Coronary artery (tissue), 2 donors: Measurements from ENCODE around the gene KCNH5.

Experiments used
- DNase-seq: peaks from one replicate; pipeline ENCODE4 v3.0.0-alpha.2; 2017; ENCODE audit warnings: low spot score
- H3K27ac ChIP-seq, 2 donors: fragments of 200-600 bp; sonication (generic); one replicate each; pipeline ENCODE4 v1.5.1; 2016 to 2019
- H3K4me3 ChIP-seq: fragments of 200-600 bp; sonication (generic); 2 replicates; pipeline ENCODE4 v1.5.1; 2016; ENCODE audit warnings: mild to moderate bottlenecking, moderate library complexity
- CTCF ChIP-seq: fragments of 200-600 bp; sonication (generic); IDR thresholded peaks from one replicate; pipeline ENCODE4 v1.5.1; 2019; ENCODE audit warnings: antibody characterized with exemption

KCNH5 gene

DNA sequence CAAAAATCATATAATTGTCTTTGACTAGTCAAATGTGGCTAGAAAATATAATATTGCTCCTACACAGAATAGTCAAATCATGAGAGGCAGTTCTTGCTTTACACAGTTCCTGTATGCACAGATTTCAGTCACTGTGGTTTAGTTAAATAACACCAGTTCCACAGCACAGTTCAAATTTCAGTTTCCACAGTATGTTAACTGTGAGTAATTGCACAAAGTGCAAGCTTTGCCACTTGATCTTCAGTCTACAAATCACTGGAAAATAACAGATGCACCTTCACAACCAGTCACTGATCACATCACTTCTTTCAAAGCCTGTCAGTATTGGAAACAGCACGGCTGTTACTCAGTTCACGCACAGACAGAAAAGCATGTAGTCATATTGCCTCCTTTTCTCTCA lies 38.7 kb downstream of the KCNH5 start:
- H3K4me3 ChIP-seq, result no peak overlapping the region
- no peak for DNase-seq
- TF ChIP-seq CTCF, result no peak

GRCh38 chr14:62994096-62994495 lies 51.2 kb downstream of the KCNH5 start:
- DNase-seq, result no peak
- H3K27ac ChIP-seq, result no peak overlapping the region
- no peak for TF ChIP-seq CTCF
- no peak overlapping the region for H3K4me3 ChIP-seq

More for the DNA sequence above, 38.7 kb downstream of the KCNH5 start:
- no peak overlapping the region for H3K27ac ChIP-seq

GRCh38 chr14:62988967-62989366 lies 56.3 kb downstream of the KCNH5 start:
- no peak for TF ChIP-seq CTCF
- Histone ChIP-seq H3K4me3 (no peak overlapping the region), H3K27ac (no peak overlapping the region)
- DNase-seq, result no peak

DNA sequence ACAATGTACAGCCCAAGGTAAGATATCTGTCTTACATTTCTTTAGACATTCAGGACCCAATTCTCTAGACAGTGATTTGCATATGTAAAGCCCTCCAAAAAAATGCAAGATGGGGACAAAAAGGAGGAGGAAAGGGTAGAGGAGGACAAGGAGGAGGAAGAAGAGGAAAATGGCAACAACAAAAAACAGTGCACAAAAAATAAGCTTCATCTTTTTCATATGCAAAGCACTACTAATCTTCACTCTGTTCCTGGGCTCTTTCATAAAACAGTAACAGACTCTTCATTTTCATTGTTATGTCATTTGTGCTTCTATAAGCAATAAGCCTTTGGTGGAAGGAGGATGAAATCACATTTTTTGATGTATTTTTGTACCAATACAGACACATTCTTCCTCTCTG lies 61.4 kb downstream of the KCNH5 start:
- no peak for TF ChIP-seq CTCF
- Histone ChIP-seq H3K27ac (no peak overlapping the region), H3K4me3 (no peak overlapping the region)
- no peak for DNase-seq

- no peak overlapping the region for H3K27ac ChIP-seq
- H3K4me3 ChIP-seq, result no peak overlapping the region
- DNase-seq, result no peak
- TF ChIP-seq CTCF, result no peak
These were observed 64.6 kb downstream of the KCNH5 start for GRCh38 chr14:62980693-62981092.

DNA sequence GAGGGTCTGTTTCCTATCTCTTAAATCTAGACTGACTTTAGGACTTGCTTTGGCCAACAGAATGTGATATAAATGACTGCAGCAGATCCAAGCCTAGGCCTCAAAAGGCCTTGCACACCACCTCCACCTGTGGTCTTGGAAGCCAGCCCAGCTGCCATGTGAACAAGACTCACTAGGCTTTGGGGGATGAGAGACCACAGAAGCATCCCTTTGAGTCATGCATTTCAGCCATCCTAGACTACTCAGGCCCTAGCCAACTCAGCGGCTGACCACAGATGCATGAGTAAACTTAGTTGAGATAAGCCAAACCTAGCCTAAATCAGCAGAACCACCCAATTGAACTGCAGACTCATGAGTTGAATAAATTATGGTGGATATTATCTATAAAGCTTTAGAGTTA lies 87.7 kb downstream of the KCNH5 start:
- Histone ChIP-seq H3K4me3 (no peak overlapping the region), H3K27ac (no peak overlapping the region)
- no peak for DNase-seq
- TF ChIP-seq CTCF, result no peak

GRCh38 chr14:62956413-62956812 lies 88.8 kb downstream of the KCNH5 start:
- no peak for DNase-seq
- H3K27ac ChIP-seq, result no peak overlapping the region
- no peak overlapping the region for H3K4me3 ChIP-seq
- TF ChIP-seq CTCF, result no peak
